Type B pancreatic cell (in vitro differentiated cells): ENCODE results near the gene HGD. TPM values are rescaled to one million over a fixed set of nuclear protein-coding genes. Genes with fewer than 3 reads are reported as not detected.

Experiments
- DNase-seq: peaks from one replicate; pipeline ENCODE4 v3.0.0; 2021; ENCODE audit warnings: mixed read lengths; ENCODE audit not compliant: unreplicated experiment; ENCODE audit errors: extremely low spot score
- H3K27ac Mint-ChIP-seq: 2 replicates; pipeline ENCODE4 v1.8.0; 2021; ENCODE audit warnings: mild to moderate bottlenecking, mixed read lengths
- H3K27me3 Mint-ChIP-seq: 2 replicates; pipeline ENCODE4 v1.8.0; 2021; ENCODE audit warnings: mixed read lengths
- H3K36me3 Mint-ChIP-seq: 2 replicates; pipeline ENCODE4 v1.8.0; 2021; ENCODE audit warnings: mixed read lengths
- H3K4me1 Mint-ChIP-seq: one replicate; pipeline ENCODE4 v1.8.0; 2021; ENCODE audit warnings: mixed read lengths; ENCODE audit not compliant: unreplicated experiment
- H3K4me3 Mint-ChIP-seq: 2 replicates; pipeline ENCODE4 v1.8.0; 2021; ENCODE audit warnings: mild to moderate bottlenecking, mixed read lengths
- H3K9me3 Mint-ChIP-seq: 2 replicates; pipeline ENCODE4 v1.8.0; 2021; ENCODE audit warnings: mixed read lengths
- total RNA-seq: library from RNA; stranded (reverse); gene quantifications from 2 replicates; pipeline ENCODE4 v1.2.1, GENCODE V29; 2021; ENCODE audit warnings: low replicate concordance
- TF ChIP-seq, protein P1 (sequence below): fragments of 200-600 bp; sonication (generic); conservative IDR thresholded peaks from 2 replicates; pipeline ENCODE4 v1.5.0; 2021; ENCODE audit warnings: antibody characterized with exemption, mild to moderate bottlenecking

The HGD gene
- total RNA-seq, 1 donor from 2014 or later = 10.4 TPM

DNA sequence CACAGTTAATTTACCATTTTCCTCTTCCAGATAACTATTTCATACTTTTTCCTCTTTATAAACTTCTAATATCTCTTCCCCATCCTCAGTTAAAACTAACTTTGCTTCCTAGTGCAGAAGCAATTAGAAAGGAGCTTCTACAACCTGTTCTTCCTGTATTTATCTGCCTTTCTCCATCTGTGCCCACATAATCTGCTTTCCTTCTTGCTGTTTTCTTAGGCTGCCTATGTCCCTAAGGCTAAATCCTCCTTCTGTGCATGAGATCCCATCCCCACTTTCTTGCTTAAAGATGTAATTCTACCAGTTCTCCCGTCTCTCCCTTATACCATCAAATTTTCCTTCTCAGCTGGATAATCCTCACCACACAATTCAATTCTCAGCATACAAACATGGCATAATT lies 28.3 kb upstream of the HGD start:
- H3K4me1 Mint-ChIP-seq = no peaks in the 10 kb centered on the region
- no peaks in the 10 kb centered on the region for H3K36me3 Mint-ChIP-seq
- H3K27me3 Mint-ChIP-seq = no peaks in the 10 kb centered on the region
- H3K27ac Mint-ChIP-seq = no peak overlapping the region
- no peak overlapping the region for H3K4me3 Mint-ChIP-seq
- no peaks in the 10 kb centered on the region for H3K9me3 Mint-ChIP-seq
- TF ChIP-seq, protein P1, sequence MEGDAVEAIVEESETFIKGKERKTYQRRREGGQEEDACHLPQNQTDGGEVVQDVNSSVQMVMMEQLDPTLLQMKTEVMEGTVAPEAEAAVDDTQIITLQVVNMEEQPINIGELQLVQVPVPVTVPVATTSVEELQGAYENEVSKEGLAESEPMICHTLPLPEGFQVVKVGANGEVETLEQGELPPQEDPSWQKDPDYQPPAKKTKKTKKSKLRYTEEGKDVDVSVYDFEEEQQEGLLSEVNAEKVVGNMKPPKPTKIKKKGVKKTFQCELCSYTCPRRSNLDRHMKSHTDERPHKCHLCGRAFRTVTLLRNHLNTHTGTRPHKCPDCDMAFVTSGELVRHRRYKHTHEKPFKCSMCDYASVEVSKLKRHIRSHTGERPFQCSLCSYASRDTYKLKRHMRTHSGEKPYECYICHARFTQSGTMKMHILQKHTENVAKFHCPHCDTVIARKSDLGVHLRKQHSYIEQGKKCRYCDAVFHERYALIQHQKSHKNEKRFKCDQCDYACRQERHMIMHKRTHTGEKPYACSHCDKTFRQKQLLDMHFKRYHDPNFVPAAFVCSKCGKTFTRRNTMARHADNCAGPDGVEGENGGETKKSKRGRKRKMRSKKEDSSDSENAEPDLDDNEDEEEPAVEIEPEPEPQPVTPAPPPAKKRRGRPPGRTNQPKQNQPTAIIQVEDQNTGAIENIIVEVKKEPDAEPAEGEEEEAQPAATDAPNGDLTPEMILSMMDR = no peak
- no peak for DNase-seq

DNA sequence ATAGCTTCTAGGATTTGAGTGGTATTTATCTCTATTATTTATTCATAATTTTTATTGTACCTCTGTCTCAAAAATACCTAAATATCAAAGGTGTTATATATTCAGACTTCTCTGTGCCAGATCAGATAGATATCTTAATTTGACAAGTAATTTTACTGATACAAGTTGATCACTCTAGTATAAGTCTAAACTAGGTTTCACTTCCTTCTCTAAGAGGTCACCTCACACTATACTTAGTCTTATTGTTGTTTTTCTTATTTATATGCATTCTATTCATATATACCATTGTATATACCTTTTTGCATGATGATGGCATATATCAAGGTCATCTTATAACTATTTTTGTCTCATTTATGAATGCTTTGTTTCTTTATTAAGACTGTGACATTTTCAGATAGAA lies 26.4 kb upstream of the HGD start:
- Mint-ChIP-seq H3K36me3 (peaks cover 9% of the 10 kb centered on the region), H3K4me1 (no peaks in the 10 kb centered on the region), H3K27me3 (no peaks in the 10 kb centered on the region), H3K9me3 (no peaks in the 10 kb centered on the region), H3K27ac (no peak overlapping the region), H3K4me3 (no peak overlapping the region)
- no peak for DNase-seq
- TF ChIP-seq, protein P1 = no peak

DNA sequence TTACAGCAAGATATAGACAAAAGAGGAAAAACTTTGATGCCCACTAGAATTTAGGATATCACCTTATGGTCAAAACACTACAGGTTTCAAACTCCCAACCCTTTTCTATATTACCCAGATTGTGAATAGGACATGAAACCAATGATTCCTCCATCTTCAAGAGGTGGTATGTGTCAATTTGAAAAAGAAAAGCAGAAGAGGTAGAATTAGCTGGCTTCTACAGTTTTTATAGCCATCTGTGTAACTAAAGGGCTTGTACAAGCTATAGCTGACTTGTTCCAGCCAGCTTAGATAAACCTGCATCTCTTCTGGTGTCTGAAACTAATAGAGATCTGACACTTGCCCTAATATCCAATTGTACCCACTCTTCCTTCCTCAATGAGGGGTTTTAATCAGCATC lies 24.9 kb upstream of the HGD start:
- Mint-ChIP-seq H3K4me3 (no peak overlapping the region), H3K4me1 (no peaks in the 10 kb centered on the region), H3K9me3 (no peaks in the 10 kb centered on the region), H3K27me3 (no peaks in the 10 kb centered on the region), H3K36me3 (peaks cover 9% of the 10 kb centered on the region), H3K27ac (no peak overlapping the region)
- no peak for DNase-seq
- TF ChIP-seq, protein P1 = no peak

DNA sequence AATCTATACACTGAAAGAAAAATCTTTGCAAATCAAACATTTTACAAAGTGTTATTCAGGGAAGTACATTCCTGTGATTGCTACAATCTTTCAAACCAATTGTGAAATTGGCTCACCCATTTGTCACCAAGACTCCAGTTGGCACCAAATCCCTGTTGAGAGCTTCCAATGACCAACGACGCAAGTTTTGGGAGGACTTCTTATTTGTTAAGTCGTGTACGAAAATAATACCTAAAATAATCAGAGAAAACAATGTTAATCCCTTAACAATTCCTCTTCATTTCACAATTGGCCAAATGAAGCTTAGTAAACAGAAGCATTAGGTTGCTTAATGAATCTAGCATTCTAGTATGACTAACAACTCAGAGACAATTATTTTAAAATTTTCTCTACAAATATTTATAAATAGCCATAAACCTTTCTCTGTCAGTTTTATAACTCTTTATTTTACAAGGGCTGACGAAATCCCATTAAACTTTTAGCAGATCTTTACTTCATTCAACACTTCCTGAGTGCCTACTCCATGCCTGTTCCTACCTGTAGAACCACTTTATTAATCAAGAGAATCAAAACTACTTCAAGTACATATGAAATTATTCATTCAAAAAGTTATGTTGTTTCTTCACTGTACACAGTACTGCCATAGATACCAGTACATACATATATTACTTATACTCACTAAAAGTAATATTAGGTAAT lies 24.0 kb upstream of the HGD start:
- TF ChIP-seq, protein P1 = no peak
- no peak overlapping the region for H3K4me3 Mint-ChIP-seq
- no peaks in the 10 kb centered on the region for H3K27me3 Mint-ChIP-seq
- H3K36me3 Mint-ChIP-seq = peaks cover 9% of the 10 kb centered on the region
- no peaks in the 10 kb centered on the region for H3K4me1 Mint-ChIP-seq
- H3K27ac Mint-ChIP-seq = no peak overlapping the region
- H3K9me3 Mint-ChIP-seq = no peaks in the 10 kb centered on the region
- no peak for DNase-seq

DNA sequence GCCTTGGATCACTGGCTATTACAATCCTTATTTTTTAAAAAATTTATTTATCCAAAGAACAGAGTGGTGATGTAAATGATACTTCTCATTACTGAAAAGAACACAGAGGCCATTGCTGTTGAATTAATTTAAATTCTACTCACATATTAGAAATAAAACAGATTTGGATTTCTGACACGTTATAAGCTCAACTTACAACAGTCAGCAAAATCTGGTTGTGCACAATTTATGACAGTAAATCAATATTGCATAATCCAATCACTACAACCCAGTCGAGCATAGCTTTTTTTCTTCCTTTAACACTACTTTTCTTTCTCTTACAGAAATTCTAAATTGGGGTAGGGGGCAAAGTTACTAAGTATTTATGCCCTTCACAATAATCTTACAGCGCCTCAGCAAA lies 17.3 kb upstream of the HGD start:
- no peaks in the 10 kb centered on the region for H3K4me1 Mint-ChIP-seq
- TF ChIP-seq, protein P1 = no peak
- DNase-seq = no peak
- H3K4me3 Mint-ChIP-seq = no peak overlapping the region
- no peaks in the 10 kb centered on the region for H3K9me3 Mint-ChIP-seq
- H3K36me3 Mint-ChIP-seq = peaks cover 7% of the 10 kb centered on the region
- no peaks in the 10 kb centered on the region for H3K27me3 Mint-ChIP-seq
- H3K27ac Mint-ChIP-seq = no peak overlapping the region
